GM18498 (cell line): ENCODE measurements around the gene TMEM176B.
"Not testable (repeated sequence)": the region's sequence is repeated elsewhere in the genome, so short reads cannot be mapped to it uniquely, and the experiment has no call there.

Experiments used
- ATAC-seq: cut with Tn5 transposase; IDR thresholded peaks from one replicate; pipeline ENCODE4 v1.9.1; 2021; ENCODE audit warnings: mild to moderate bottlenecking, moderate library complexity; ENCODE audit not compliant: unreplicated experiment

The TMEM176B gene

GRCh38 chr7:150823484-150824126, 23.4 kb upstream of the TMEM176B start:
- ATAC-seq: no peak

GRCh38 chr7:150823043-150823442, 22.9 kb upstream of the TMEM176B start:
- ATAC-seq: no peak

- no peak for ATAC-seq
These were observed 20.5 kb upstream of the TMEM176B start for GRCh38 chr7:150820578-150821198.

GRCh38 chr7:150820148-150820547, 20.0 kb upstream of the TMEM176B start:
- ATAC-seq: no peak

- ATAC-seq: no peak
These were observed 18.8 kb upstream of the TMEM176B start for GRCh38 chr7:150818971-150819370.

GRCh38 chr7:150814328-150815001, 14.3 kb upstream of the TMEM176B start:
- ATAC-seq: no peak

GRCh38 chr7:150807616-150808438, 7.7 kb upstream of the TMEM176B start:
- not testable (repeated sequence) for ATAC-seq

GRCh38 chr7:150806863-150807262, 6.7 kb upstream of the TMEM176B start:
- no peak for ATAC-seq

GRCh38 chr7:150806454-150806853, 6.3 kb upstream of the TMEM176B start:
- ATAC-seq: no peak

- no peak for ATAC-seq
These were observed 5.7 kb upstream of the TMEM176B start for GRCh38 chr7:150805864-150806263.

GRCh38 chr7:150804802-150805201, 4.6 kb upstream of the TMEM176B start:
- ATAC-seq: no peak

GRCh38 chr7:150803161-150803860, 3.1 kb upstream of the TMEM176B start:
- no peak for ATAC-seq

- no peak for ATAC-seq
These were observed 2.0 kb upstream of the TMEM176B start for GRCh38 chr7:150801946-150802771.

GRCh38 chr7:150801242-150801945, 1.2 kb upstream of the TMEM176B start:
- no peak for ATAC-seq

- no peak for ATAC-seq
These were observed 547 bp upstream of the TMEM176B start, which contains the start of gene TMEM176A for GRCh38 chr7:150800581-150801241. TSS of gene TMEM176A (plus strand) at chr7:150800769. CDS start at chr7:150801551, 782 bp downstream.

- ATAC-seq: no peak
These were observed 1.0 kb downstream of the TMEM176B start for GRCh38 chr7:150799156-150799555.

GRCh38 chr7:150797661-150798060, 2.5 kb downstream of the TMEM176B start:
- no peak for ATAC-seq

- no peak for ATAC-seq
These were observed 6.5 kb downstream of the TMEM176B start for GRCh38 chr7:150793569-150794238.
